HG03571 (cell line): ENCODE measurements around the gene AJAP1.

ENCODE experiments used
- ATAC-seq: cut with Tn5 transposase; IDR thresholded peaks from one replicate; pipeline ENCODE4 v1.9.1; 2021; ENCODE audit not compliant: unreplicated experiment

AJAP1 gene

DNA sequence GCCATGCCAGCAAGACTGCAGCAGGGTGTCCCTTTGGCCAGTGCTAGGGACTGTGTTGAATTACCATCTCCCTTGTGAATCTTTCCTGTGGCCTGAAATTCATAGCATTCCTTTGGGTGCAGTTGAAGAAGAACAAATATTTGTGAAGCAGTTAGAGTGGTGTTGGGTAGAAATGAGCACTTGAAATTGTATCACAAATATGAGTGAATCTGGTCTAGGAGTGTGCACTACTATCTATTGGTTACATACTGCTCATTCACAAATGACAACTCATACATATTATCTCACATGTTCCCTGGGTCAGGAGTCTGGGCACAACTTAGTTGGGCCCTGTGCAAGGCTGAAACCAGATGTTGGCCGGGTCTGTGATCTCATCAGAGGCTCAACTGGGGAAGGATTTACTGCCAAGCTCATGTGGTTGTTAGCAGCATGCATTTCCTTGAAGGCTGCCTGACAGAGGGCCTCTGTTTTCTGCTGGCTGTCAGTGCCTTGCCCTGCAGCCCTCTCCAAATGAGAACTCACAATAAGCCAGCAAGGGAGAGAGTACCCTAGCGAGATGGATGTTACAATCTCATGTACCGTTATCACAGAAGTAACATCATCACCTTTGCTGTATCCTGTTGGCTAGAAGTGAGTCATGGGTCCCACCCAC is 23.8 kb downstream of the AJAP1 start:
- no peak for ATAC-seq

DNA sequence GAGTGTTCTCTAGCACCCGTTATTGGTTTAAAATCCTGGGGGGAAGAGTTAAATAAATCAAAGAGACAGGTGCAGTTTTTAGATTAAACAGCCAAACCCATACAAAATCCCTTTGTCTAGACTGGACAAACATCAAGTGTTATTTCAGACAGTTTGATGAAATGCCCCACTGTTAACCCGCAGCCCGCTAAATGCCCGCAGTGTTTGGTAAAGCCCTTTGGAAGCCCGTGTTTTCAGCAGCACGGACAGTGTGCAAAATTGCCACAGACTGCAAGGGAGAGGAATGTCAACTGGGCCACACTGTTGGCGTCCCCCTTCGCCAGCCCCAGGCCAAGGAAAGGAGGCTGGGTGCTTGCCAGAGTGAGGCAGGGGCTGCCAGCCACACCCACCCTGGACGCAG is 26.6 kb downstream of the AJAP1 start:
- ATAC-seq = no peak

DNA sequence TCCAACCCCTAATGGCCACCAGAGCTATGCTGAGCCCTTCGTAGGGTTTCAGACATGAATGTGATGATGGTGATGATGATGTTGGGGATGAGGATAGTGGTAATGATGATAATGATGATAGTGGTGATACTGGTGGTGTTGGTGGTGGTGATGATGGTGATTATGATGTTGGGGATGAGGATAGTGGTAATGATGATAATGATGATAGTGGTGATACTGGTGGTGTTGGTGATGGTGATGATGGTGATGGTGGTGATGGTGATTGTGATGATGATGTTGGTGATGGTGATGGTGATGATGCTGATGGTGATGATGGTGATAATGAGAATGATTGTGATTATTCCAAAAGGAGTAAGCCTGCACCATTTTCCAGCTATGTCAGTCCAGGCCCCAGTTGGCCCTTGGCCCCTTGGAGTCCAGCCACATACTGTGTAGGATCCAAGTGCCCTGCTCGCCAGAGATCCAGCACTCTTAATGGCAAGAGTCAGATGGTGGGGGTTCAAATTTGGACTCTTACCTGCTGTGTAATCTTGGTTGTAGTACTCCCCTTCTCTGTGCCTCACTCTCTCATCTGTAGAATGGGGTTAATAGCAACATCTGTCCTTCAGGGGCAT is 28.3 kb downstream of the AJAP1 start:
- ATAC-seq = no peak

DNA sequence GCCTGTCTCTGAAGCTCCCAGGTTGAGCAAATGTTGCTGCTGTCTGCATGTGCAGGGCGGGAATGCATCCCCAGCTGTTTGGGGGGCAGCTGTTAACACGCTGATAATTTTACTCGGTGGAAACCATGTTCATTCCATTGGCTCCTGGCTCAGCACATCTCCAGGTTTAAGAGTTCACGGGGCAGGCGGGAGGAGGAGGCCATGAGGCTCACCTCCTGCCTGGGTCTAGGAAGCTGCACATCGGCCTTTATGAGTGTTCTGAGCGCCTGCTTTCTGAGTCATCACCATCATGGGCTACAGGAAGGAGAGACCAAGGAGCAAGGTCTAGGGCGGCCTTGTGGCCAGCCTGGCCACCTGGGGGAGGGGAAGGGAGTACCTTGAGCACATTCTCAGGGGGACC is 29.7 kb downstream of the AJAP1 start:
- no peak for ATAC-seq

DNA sequence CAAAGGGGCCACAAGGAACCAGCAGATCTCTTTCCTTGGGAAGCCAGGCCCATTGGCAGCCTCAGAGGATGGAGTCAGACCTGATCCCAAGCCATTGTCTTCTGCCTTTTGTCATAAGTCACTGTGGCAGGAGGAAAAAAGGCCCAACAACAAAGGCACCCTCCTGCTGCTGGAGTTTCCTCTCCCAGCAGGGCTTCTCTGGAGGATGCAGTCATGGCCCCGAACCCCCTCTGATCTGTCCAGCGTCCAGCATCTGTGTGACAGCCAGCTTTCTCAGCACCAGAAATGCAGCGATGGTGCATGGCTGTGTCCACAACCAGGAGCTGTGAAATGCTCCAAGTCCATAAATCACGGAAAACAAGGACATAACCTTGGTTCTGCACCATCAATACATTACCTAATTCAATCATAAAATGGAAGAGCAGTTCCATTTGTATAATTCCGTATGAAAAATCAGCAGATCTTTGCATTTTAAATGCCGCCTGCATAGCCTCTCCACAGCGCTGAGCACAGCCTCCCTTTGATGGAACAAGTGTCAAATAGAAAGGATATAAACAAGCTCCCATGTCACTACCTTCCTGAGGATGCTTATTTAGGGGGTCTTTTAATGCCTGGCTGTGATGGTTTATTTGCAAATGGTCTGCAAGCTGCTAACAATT is 30.6 kb downstream of the AJAP1 start:
- no peak for ATAC-seq

DNA sequence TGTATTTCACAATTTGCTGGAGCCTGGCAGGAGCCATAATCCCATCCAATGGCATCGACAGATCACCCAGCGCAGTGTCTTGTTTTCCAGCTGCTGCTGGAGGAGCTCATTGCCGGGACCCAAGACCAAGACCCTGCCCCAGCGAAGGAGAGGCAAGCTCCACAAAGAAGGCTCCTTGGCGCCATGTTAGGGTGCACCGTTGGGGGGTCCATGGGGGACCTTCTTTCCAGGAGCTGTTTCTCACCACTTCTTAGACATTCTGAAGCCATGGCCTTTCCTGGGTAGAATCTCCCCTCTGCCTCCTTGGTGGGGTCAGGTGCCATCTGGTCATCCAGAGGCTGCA is 31.1 kb downstream of the AJAP1 start:
- no peak for ATAC-seq

DNA sequence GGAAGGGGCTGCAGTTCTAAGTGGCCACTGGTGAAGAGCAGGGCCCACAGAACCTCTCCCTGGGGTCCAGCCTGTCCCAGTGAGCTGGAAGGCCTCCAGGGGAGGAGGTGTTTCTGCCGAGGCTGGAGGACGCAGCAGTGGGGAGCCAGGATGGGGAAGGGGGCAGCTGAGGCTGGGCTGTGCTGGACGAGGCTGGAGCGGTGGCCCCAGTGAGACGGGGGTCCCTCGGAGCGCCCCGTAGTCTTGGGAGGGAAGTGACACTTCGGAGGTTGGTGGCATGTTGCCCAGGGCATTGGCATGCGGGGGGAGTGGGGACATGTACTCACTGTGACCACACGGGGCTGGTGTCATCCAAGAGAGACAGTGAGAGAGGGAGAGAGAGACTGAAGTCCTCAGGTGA is 33.5 kb downstream of the AJAP1 start:
- ATAC-seq = no peak

DNA sequence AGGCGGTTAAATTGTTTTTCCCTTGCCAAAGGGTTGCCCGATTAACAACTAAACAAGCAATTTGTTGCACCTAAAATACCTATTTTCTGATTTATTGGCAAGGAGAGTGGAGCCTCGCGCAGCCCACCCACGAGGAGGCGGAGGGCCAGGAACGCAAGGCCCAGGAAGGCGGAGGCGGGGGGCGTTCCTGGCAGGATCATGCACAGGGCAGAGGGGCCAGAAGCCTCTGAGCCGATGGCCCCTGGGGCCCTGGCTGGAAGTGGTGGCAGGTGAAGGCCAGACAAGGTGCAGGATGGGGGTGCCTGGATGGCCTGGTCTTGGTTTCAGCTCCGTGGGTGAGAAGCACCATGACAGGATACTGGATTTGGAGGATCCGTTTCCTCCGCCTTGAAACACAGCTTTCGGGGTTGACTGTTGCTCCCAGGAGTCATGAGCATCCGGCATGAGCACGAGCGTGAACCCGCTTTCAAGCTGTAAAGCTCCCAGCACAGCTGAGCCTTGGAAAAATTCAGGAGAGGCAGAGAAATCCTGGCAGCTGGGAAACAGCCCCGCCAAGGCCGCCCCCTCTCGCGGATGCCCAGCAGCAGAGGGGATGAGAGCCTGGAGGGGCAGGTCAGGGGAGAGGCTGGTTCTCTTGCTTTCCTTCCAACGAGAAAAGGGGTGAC is 35.0 kb downstream of the AJAP1 start:
- ATAC-seq = no peak

DNA sequence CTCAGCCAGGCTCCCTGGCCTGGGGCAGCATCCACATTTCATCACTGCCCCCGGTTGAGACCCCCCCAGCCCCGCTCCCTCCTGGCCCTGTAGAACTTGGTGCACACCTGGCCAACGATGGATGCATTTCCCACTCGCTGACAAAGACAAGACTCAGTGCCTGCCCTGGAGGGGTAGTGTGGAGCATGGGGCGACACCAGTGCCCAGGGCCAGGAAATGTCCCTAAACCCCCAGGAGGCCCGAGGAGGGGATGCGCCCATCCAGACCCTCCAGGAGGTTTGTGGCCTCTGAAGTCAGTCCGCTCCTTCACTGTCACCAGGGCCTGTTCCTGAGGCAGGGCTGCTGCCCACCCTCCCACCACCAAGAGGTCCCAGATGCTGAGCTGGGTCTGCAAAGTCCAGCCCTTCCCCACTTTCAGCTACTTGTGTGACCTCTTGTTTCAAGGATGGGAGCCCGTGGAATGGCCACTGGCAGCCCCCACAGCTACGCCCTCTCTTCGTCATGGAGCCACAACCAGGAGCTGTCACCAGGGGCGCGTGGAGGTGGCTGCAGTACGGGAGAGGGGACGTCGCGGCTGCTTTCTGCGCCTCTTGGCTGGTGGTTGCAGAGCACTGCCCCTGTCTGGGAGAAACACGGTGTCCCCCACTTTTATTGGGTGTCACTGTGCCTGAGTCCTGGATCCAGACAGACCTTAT is 35.7 kb downstream of the AJAP1 start:
- no peak for ATAC-seq

DNA sequence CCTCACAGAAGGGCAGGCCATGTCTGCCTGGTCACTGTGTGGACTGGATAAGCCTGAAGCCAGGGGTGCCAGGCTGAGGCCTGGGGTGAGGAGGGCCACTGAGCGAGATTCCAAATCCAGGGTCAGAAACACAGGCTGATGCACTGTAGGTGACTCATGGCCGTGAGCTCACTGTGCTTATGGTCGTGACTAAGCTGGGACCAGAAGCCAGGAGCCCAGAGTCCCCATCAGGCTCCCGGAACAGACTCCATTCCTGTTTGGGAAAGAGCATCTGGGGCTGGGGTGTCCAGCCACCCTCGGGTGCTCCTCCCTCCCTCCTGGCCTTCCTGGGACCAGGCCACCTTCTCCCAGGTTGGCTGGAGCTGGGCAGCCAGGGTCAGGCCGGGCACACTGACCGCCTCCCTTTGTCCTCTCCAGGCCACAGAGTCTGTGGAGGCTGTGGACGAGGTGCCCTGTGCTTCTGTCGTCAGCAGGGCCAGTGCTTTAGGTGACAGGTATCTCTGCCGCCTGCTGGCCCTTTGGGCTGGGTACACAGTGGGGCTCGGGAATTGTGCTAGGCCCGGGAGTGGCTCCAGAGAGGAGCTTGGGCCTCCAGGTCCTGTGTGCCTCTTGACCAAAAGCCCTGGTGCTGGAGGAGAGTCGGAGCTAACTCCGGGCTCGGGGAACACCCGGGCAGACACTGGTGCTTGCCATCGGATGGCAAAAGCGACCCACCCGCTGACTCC is 36.7 kb downstream of the AJAP1 start:
- no peak for ATAC-seq

DNA sequence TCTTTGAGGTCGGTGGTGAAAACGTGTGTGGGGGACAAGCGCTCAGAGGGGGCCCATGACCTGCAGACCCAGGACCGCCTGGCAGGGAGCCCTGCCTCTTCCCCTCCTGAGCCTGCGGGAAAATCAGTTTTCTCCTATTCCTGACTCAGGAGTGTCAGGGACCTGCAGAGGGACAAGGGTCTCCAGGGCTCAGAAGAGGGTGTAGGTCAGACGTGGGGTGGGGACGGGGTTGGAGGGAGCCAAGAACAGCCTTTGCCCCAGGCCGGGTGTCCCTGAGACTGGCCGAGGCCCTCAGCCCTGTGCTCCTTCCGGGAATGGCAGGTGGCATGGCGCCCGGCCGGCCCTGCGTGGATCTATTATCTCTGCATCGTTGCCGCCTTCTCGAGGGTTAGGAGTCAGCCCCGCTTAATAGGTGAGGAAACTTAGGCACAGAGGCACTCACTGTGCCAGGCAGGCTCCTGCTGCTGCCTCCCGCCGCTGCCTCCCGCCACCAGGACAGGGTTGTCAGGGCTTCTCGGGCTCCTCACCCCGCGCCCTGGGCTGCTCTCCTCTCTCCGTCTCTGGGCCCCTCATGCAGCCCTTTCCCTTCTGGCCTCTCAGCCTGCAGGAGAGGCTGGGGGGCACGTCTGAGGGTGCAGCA is 37.5 kb downstream of the AJAP1 start:
- ATAC-seq = no peak

DNA sequence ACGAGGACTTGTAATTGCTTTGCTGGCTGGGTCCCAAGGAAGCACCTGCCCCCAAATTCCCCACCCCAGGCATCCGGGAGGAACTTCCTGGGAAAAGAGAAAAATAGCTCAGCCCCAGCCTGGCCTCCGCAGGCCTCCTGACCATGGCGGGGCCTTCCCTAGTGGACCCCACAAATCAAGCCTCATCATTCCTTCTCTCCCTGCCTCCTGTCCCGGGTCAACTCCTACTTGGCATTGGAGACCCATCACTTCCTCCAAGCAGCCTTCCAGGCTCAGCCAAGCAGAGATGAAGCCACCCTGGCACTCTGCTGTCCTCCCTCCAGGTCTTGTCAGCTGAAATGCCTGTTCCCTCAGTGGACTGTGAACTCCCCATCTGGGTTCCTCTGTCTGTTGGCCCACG is 38.0 kb downstream of the AJAP1 start:
- no peak for ATAC-seq

DNA sequence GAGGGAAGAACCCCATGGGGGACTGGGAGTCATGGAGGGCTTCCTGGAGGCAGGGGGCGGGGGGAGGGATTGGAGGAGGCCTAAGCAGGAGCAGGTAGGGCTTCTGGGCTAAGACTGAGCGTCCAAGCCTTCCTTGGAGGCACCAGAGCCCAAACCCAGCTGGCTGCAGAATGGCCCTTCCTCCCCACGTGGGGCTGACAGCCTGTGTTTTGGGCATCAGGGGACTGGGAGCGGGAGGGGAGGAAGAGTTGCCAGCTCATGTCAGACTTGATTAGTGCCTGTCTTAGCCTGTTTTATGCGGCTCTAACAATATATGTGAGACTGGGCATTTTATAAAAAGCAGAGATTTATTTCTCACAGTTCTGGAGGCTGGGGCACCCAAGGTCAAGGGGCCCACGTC is 38.9 kb downstream of the AJAP1 start:
- ATAC-seq = no peak

DNA sequence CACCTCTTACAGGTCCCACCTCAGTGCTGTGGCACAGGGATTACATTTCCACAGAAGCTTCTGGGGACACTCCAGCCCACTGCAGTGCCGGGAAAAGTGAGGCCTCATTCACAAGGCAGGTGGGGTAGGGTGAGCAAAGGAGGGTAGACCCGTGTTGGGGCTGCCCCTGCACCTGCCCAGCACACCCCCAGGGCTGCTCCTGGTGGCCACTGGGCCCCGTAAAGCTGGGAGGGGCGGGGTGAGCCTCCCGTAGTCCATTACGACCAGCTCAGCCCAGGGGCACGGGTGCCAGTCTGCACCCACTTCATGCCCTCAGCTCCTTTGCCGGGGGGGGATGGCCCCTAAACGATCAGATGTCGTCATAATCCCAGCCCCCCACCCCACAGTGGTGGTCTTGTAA is 39.5 kb downstream of the AJAP1 start:
- no peak for ATAC-seq

DNA sequence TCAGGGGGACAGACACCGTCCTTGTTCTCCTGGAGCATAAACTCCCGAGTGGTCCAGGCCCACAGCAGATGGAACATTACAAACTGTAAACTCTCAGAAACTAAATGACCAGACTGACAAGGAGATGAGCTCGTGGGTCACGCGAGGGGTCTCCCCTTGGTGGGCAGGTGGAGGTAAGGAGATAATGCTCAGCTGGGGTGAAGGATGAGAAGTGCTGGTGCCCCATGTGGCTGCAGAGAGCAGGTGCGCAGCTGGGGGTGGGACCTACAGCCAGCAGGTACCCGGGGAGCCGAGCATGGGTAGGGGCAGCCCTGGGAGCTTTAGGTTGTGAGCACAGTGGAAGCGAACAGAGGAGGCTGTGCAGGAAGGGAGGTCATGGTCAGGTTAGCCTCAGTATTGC is 40.1 kb downstream of the AJAP1 start:
- ATAC-seq = no peak

DNA sequence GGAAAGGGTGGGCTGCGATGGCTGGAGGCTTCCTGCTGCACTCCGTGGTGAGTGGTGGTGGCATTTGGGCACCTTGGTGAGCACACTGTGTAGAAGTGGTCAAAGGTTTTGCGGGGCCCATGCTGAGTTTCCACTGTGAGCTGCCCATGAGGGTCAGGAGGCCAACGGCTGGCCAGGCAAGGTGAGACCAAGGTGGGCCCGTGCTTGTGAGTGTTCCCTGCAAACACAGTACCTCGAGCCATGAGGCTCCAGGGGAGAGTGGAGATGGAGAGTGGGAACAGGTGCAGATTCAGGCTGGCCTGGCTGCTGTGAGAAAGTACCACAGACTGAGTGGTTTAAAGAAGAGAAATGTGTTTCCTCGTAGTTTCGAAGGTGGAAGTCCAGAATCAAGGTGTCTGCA is 40.8 kb downstream of the AJAP1 start:
- no peak for ATAC-seq

DNA sequence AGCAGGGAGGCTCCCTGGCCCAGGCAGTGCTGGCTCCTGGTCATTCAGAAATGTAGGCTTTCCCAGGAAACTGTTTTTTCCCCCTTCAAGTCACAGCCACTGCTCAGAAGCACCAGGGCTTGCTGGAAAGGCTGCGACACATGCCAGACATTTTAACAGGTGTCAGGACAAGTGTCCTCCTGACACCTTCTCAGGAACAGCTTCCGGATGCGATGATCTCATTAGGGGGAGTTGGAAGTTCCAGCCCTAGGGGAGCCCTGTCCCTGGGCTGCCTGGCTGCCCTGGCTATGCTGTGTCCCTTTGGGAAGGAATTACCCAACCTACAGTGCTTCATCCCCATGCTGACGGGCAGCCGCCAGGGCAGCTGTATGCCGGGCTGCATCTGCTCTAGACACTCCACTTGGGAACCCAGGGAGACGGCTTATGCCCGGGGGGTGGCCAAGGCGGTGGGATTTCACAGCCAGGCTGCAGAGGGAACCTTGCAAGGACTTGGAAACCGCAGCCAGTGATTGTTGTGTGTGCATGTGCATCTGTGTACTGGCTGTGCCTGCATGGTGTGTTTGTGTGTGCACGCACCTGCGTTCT is 41.8 kb downstream of the AJAP1 start:
- no peak for ATAC-seq

DNA sequence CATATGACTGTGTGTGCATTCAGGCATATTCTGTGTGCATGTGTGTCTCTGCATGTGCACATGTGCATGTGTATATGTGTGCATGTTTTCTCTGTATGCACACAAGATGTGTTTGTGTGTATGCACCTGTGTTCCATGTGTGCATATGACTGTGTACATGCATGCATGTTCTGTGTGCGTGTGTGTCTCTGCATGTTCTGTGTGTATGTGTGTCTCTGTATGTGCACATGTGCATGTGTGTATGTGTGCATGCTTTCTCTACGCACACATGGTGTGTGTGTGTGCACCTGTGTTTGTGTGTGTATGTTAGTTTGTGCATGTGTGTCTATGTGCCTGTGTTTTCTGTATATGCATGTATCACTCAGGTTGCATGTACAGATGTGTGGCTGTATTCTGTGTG is 42.3 kb downstream of the AJAP1 start:
- no peak for ATAC-seq

DNA sequence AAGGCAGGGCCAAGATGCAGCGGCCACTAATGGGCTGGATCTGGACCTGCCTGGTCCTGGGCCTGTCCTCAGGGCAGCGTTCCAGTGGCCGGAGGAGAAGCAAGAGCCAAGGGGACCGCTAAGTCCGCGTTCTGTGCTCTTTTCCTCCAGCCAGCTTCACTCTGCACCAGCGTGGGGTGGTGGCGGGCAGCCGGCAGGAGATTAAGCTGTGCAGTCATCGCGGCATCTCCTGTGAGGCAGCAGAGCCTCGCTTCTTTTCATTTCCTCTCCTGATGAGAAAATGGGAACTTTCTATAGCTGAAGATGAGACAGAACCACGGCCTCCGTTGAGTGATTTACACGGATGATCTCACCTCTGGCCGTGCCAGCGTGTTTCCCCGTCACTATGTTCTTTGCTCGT is 43.4 kb downstream of the AJAP1 start:
- ATAC-seq = no peak

DNA sequence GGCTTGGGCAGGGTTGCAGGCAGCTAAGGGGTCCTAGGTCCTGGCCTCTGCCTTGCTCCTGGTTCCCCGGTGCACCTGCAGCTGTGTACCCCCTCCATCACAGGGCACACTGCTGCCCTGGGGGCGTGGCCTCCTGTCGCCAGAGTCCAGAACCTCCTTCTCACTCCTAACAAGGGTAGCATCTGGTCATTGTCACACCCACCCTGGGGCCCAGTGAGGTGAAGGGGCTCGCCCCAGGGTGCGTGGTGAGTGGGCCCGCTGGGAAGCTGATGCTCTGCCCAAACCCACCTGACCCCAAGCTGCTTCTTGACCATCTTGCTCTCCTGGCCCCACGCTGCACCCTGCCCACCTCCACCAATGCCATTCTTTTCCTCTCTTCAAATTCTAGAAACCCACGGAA is 44.5 kb downstream of the AJAP1 start:
- no peak for ATAC-seq
